ENCODE results near the gene C1orf116.

DNA sequence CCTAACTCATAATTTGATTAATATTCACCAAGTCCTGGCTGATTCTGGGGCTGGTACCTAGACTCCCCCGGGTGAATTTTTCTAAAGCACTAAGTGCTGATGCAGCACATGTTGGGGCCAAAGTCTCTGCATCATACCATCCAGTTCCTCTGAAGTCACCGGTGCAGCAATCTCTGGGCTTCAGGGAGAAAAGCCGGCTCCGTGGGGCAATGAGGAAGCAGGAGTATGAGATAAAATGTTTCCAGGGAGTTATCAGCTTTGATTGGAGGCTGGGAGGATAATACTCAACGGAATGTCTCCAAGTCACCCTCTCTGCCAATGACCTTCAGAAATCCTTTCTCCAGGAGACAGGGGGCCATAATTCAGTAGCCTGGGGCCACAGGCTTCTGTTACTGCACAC is 63.5 kb downstream of the C1orf116 start:
- TF ChIP-seq, protein P1, sequence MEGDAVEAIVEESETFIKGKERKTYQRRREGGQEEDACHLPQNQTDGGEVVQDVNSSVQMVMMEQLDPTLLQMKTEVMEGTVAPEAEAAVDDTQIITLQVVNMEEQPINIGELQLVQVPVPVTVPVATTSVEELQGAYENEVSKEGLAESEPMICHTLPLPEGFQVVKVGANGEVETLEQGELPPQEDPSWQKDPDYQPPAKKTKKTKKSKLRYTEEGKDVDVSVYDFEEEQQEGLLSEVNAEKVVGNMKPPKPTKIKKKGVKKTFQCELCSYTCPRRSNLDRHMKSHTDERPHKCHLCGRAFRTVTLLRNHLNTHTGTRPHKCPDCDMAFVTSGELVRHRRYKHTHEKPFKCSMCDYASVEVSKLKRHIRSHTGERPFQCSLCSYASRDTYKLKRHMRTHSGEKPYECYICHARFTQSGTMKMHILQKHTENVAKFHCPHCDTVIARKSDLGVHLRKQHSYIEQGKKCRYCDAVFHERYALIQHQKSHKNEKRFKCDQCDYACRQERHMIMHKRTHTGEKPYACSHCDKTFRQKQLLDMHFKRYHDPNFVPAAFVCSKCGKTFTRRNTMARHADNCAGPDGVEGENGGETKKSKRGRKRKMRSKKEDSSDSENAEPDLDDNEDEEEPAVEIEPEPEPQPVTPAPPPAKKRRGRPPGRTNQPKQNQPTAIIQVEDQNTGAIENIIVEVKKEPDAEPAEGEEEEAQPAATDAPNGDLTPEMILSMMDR (conservative IDR thresholded peaks at IDR 0.05; ENCODE audit: low read depth, low read length) = no peak
- no peak for TF ChIP-seq EZH2 (IDR thresholded peaks at IDR 0.05; ENCODE audit: borderline replicate concordance, low read depth, low read length, poor library complexity, severe bottlenecking)

All from A673 (cell line).